ENCODE measurements around the gene LEMD1. TPM values are rescaled to one million over a fixed set of nuclear protein-coding genes. Genes with fewer than 3 reads are reported as not detected.

LEMD1 gene
- total RNA-seq, 2 donors from 2014 or later = not detected

GRCh38 chr1:205358579-205358978 is 63.3 kb downstream of the LEMD1 start:
- peaks cover 0 to 8% of the 10 kb centered on the region in 2 donors for H3K4me1 ChIP-seq (ENCODE audit: control insufficient read depth in 1 of 2, low read depth in 2 of 2)
- no peak overlapping the region for H3K27ac ChIP-seq
- H3K4me3 ChIP-seq = no peak overlapping the region
- H3K9me3 ChIP-seq = no peaks in the 10 kb centered on the region
- DNase-seq (ENCODE audit: low spot score) = no peak
- no peaks in the 10 kb centered on the region for H3K27me3 ChIP-seq (replicated peaks; ENCODE audit: insufficient read depth)
- no peak for TF ChIP-seq CTCF (IDR thresholded peaks at IDR 0.05)
- ATAC-seq (ENCODE audit: insufficient number of reproducible peaks, low FRiP score, low read depth) = no peak
- no peaks in the 10 kb centered on the region for H3K36me3 ChIP-seq

GRCh38 chr1:205357567-205357966 is 64.3 kb downstream of the LEMD1 start:
- Histone ChIP-seq H3K36me3 (no peaks in the 10 kb centered on the region), H3K4me1 (ENCODE audit: control insufficient read depth in 1 of 2, low read depth in 2 of 2) (peaks cover 0 to 17% of the 10 kb centered on the region in 2 donors), H3K27ac (no peak overlapping the region), H3K9me3 (no peaks in the 10 kb centered on the region), H3K27me3 (replicated peaks; ENCODE audit: insufficient read depth) (no peaks in the 10 kb centered on the region), H3K4me3 (no peak overlapping the region)
- ATAC-seq (ENCODE audit: insufficient number of reproducible peaks, low FRiP score, low read depth) = no peak
- no peak for DNase-seq (ENCODE audit: low spot score)
- TF ChIP-seq CTCF (IDR thresholded peaks at IDR 0.05) = no peak

GRCh38 chr1:205356440-205357139 is 65.3 kb downstream of the LEMD1 start, which contains the start of gene KLHDC8A:
KLHDC8A (minus strand) TSS chr1:205356922; CDS start chr1:205343604, 13,318 bp downstream.
- no peak for TF ChIP-seq CTCF (IDR thresholded peaks at IDR 0.05)
- H3K9me3 ChIP-seq = no peaks in the 10 kb centered on the region
- H3K27ac ChIP-seq = no peak within 1 kb of the TSS
- H3K36me3 ChIP-seq = no peaks in the 10 kb centered on the region
- ATAC-seq (ENCODE audit: insufficient number of reproducible peaks, low FRiP score, low read depth) (no peak), DNase-seq (ENCODE audit: low spot score) (no peak)
- H3K4me1 ChIP-seq (ENCODE audit: control insufficient read depth in 1 of 2, low read depth in 2 of 2) = peaks cover 0 to 21% of the 10 kb centered on the region in 2 donors
- H3K27me3 ChIP-seq (replicated peaks; ENCODE audit: insufficient read depth) = no peaks in the 10 kb centered on the region
- H3K4me3 ChIP-seq = no peak within 1 kb of the TSS

- ATAC-seq (ENCODE audit: insufficient number of reproducible peaks, low FRiP score, low read depth) = no peak
- Histone ChIP-seq H3K4me1 (ENCODE audit: control insufficient read depth in 1 of 2, low read depth in 2 of 2) (peaks cover 0 to 21% of the 10 kb centered on the region in 2 donors), H3K4me3 (no peak overlapping the region), H3K36me3 (no peaks in the 10 kb centered on the region), H3K27me3 (replicated peaks; ENCODE audit: insufficient read depth) (no peaks in the 10 kb centered on the region), H3K27ac (no peak overlapping the region), H3K9me3 (no peaks in the 10 kb centered on the region)
- no peak for TF ChIP-seq CTCF (IDR thresholded peaks at IDR 0.05)
- no peak for DNase-seq (ENCODE audit: low spot score)
These were observed 66.8 kb downstream of the LEMD1 start for GRCh38 chr1:205355075-205355453.

- ATAC-seq (ENCODE audit: insufficient number of reproducible peaks, low FRiP score, low read depth) (no peak), DNase-seq (ENCODE audit: low spot score) (no peak)
- no peaks in the 10 kb centered on the region for H3K27me3 ChIP-seq (replicated peaks; ENCODE audit: insufficient read depth)
- no peaks in the 10 kb centered on the region for H3K9me3 ChIP-seq
- peak; percentile 79 for TF ChIP-seq CTCF (IDR thresholded peaks at IDR 0.05)
- no peaks in the 10 kb centered on the region for H3K36me3 ChIP-seq
- no peak overlapping the region for H3K4me3 ChIP-seq
- H3K27ac ChIP-seq = no peak overlapping the region
- peaks cover 0 to 21% of the 10 kb centered on the region in 2 donors for H3K4me1 ChIP-seq (ENCODE audit: control insufficient read depth in 1 of 2, low read depth in 2 of 2)
These were observed 67.4 kb downstream of the LEMD1 start for GRCh38 chr1:205354259-205355074.

All from thoracic aorta (tissue), 2 donors.